ENCODE measurements around the gene KLHL8. TPM values are rescaled to one million over a fixed set of nuclear protein-coding genes. Genes with fewer than 3 reads are reported as not detected.

Gene KLHL8
- total RNA-seq, 3 donors from 2014 or later: 16.4 to 23.0 (median 22.5) TPM

- Histone ChIP-seq H3K4me1 (ENCODE audit: low read depth) (no peaks in the 10 kb centered on the region), H3K4me3 (no peak overlapping the region), H3K36me3 (ENCODE audit: low read depth) (no peaks in the 10 kb centered on the region), H3K9me3 (no peaks in the 10 kb centered on the region)
- intact Hi-C loops (cut with DNase I, micrococcal nuclease): no loop called here
- no peak for ATAC-seq
- no peak for TF ChIP-seq CTCF (IDR thresholded peaks at IDR 0.05)
- DNase-seq: no peak
These were observed 11.2 kb downstream of the KLHL8 start for GRCh38 chr4:87209182-87209581.

GRCh38 chr4:87204559-87204958 is 15.9 kb downstream of the KLHL8 start:
- no peak overlapping the region for H3K4me3 ChIP-seq
- peaks cover 3% of the 10 kb centered on the region for H3K9me3 ChIP-seq
- intact Hi-C loops (cut with DNase I, micrococcal nuclease): no loop called here
- DNase-seq (no peak), ATAC-seq (no peak)
- no peak for TF ChIP-seq CTCF (IDR thresholded peaks at IDR 0.05)
- H3K36me3 ChIP-seq (ENCODE audit: low read depth): no peaks in the 10 kb centered on the region
- no peaks in the 10 kb centered on the region for H3K4me1 ChIP-seq (ENCODE audit: low read depth)

GRCh38 chr4:87196927-87197326 is 23.5 kb downstream of the KLHL8 start:
- intact Hi-C loops (cut with DNase I, micrococcal nuclease): no loop called here
- ATAC-seq (no peak), DNase-seq (no peak)
- no peaks in the 10 kb centered on the region for H3K36me3 ChIP-seq (ENCODE audit: low read depth)
- H3K4me1 ChIP-seq (ENCODE audit: low read depth): no peaks in the 10 kb centered on the region
- TF ChIP-seq CTCF (IDR thresholded peaks at IDR 0.05): no peak
- no peak overlapping the region for H3K4me3 ChIP-seq
- H3K9me3 ChIP-seq: no peaks in the 10 kb centered on the region

- no peaks in the 10 kb centered on the region for H3K9me3 ChIP-seq
- H3K4me3 ChIP-seq: no peak overlapping the region
- intact Hi-C loops (cut with DNase I, micrococcal nuclease): no loop called here
- no peaks in the 10 kb centered on the region for H3K4me1 ChIP-seq (ENCODE audit: low read depth)
- DNase-seq: no peak
- no peak for ATAC-seq
- no peak for TF ChIP-seq CTCF (IDR thresholded peaks at IDR 0.05)
- H3K36me3 ChIP-seq (ENCODE audit: low read depth): no peaks in the 10 kb centered on the region
These were observed 24.3 kb downstream of the KLHL8 start for GRCh38 chr4:87196146-87196545.

- ATAC-seq: no peak
- Histone ChIP-seq H3K4me3 (no peak overlapping the region), H3K9me3 (no peaks in the 10 kb centered on the region), H3K4me1 (ENCODE audit: low read depth) (no peaks in the 10 kb centered on the region), H3K36me3 (ENCODE audit: low read depth) (no peaks in the 10 kb centered on the region)
- DNase-seq: no peak
- intact Hi-C loops (cut with DNase I, micrococcal nuclease): no loop called here
- TF ChIP-seq CTCF (IDR thresholded peaks at IDR 0.05): no peak
These were observed 26.3 kb downstream of the KLHL8 start for GRCh38 chr4:87193958-87194675.

All from mucosa of descending colon (tissue), 3 donors.